ENCODE measurements around the gene PRXL2B.

DNA sequence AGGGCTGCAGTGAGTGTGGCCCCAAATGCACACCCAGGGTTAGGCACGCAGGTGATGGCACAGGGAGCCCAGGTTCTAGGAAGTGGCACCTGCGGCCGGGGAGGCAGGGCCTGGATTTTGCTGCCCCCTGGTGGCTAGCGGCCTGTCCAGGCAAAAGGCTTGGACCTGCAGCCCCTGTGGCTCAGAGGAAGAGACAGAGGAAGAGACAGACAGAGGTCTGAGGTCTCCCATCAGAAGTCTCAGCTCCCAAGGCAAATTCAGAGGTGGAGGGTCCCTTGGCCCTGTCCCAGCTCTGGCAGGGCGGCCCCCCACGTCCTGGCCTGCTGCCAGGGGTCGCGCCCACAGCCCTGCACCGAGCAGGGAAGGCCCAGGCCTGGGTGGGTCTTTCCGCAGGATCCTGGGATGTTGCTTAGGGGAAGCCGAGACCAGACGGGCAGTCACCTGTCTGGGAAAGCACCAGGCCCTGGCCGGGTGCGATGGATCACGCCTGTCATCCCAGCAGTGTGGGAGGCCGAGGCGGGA, 38.4 kb upstream of the PRXL2B start:
- TF ChIP-seq, protein P1, sequence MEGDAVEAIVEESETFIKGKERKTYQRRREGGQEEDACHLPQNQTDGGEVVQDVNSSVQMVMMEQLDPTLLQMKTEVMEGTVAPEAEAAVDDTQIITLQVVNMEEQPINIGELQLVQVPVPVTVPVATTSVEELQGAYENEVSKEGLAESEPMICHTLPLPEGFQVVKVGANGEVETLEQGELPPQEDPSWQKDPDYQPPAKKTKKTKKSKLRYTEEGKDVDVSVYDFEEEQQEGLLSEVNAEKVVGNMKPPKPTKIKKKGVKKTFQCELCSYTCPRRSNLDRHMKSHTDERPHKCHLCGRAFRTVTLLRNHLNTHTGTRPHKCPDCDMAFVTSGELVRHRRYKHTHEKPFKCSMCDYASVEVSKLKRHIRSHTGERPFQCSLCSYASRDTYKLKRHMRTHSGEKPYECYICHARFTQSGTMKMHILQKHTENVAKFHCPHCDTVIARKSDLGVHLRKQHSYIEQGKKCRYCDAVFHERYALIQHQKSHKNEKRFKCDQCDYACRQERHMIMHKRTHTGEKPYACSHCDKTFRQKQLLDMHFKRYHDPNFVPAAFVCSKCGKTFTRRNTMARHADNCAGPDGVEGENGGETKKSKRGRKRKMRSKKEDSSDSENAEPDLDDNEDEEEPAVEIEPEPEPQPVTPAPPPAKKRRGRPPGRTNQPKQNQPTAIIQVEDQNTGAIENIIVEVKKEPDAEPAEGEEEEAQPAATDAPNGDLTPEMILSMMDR (IDR thresholded peaks at IDR 0.05) = peak; percentile 91 to 94 (median 93)
- no peak for TF ChIP-seq POLR2A (IDR thresholded peaks at IDR 0.05)
